GM06990 (cell line): ENCODE results near the gene TTC7B.

Source experiments
- DNase-seq: peaks from one replicate; pipeline ENCODE4 v3.0.0-alpha.2; 2011; ENCODE audit not compliant: insufficient read length; ENCODE audit errors: extremely low read depth
- H3K27me3 ChIP-seq: replicated peaks from 2 replicates; pipeline ENCODE4 v1.6.0; 2011; ENCODE audit warnings: low read length; ENCODE audit not compliant: control insufficient read depth, insufficient read depth
- H3K36me3 ChIP-seq: 2 replicates; pipeline ENCODE4 v1.5.1; 2011; ENCODE audit warnings: low read length; ENCODE audit not compliant: control insufficient read depth, insufficient read depth
- H3K4me3 ChIP-seq: replicated peaks from 2 replicates; pipeline ENCODE4 v1.5.1; 2011; ENCODE audit warnings: low read depth, mild to moderate bottlenecking, control low read depth, low read length
- CTCF ChIP-seq: IDR thresholded peaks from 2 replicates; pipeline ENCODE4 v1.5.1; 2011; ENCODE audit warnings: low read length, control low read depth, mild to moderate bottlenecking, inconsistent platforms; ENCODE audit not compliant: insufficient read depth, poor library complexity, severe bottlenecking

Gene TTC7B

GRCh38 chr14:90508536-90509254, 307.5 kb downstream of the TTC7B start:
- no peak overlapping the region for H3K4me3 ChIP-seq
- peaks cover 2% of the 10 kb centered on the region for H3K27me3 ChIP-seq
- DNase-seq = no peak
- no peak for TF ChIP-seq CTCF
- H3K36me3 ChIP-seq = no peaks in the 10 kb centered on the region

GRCh38 chr14:90508036-90508435, 308.2 kb downstream of the TTC7B start:
- TF ChIP-seq CTCF = no peak
- no peak for DNase-seq

GRCh38 chr14:90507428-90507827, 308.8 kb downstream of the TTC7B start:
- no peak for DNase-seq
- no peaks in the 10 kb centered on the region for H3K36me3 ChIP-seq
- peaks cover 2% of the 10 kb centered on the region for H3K27me3 ChIP-seq
- H3K4me3 ChIP-seq = no peak overlapping the region
- TF ChIP-seq CTCF = no peak

More at GRCh38 chr14:90508036-90508435, 308.2 kb downstream of the TTC7B start:
- no peaks in the 10 kb centered on the region for H3K36me3 ChIP-seq
- H3K4me3 ChIP-seq = no peak overlapping the region
- H3K27me3 ChIP-seq = peaks cover 2% of the 10 kb centered on the region

GRCh38 chr14:90506748-90507147, 309.5 kb downstream of the TTC7B start:
- peaks cover 2% of the 10 kb centered on the region for H3K27me3 ChIP-seq
- no peak for DNase-seq
- TF ChIP-seq CTCF = no peak
- H3K4me3 ChIP-seq = no peak overlapping the region
- H3K36me3 ChIP-seq = no peaks in the 10 kb centered on the region

- no peak for TF ChIP-seq CTCF
Observed at GRCh38 chr14:90505531-90505930, 310.7 kb downstream of the TTC7B start.

More at GRCh38 chr14:90505531-90505930, 310.7 kb downstream of the TTC7B start:
- Histone ChIP-seq H3K4me3 (no peak overlapping the region), H3K27me3 (no peaks in the 10 kb centered on the region; the same call in 1 of the 2 replicates), H3K36me3 (no peaks in the 10 kb centered on the region)
- no peak for DNase-seq
